Measurements from ENCODE around the gene MGAT5B.
"Not testable (repeated sequence)": the region's sequence is repeated elsewhere in the genome, so short reads cannot be mapped to it uniquely, and the experiment has no call there.

MGAT5B gene

DNA sequence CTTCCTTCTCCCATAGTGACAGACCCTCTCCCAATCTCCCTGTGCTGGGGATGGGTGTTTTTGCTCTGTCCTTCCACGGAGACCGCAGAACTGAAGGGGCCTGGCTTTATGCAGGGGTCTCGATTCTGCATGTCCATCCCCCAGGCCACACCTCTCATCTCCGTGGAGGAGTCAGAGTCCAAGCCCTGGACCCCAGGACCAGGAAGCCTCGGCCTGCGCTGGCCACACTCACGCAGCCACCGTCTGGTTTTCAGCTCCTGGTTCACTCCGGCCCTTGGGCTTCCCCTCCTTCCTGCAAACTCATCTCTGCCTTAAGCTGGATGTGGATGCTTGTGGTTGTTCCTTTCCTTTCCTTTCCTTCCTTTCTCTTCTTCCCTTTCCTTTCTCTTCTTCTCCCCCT, 90.8 kb downstream of the MGAT5B start:
- H3K27me3 Mint-ChIP-seq, result no peaks in the 10 kb centered on the region
- no peaks in the 10 kb centered on the region for H3K36me3 Mint-ChIP-seq (ENCODE audit: low read depth)
- H3K9me3 Mint-ChIP-seq, result no peaks in the 10 kb centered on the region
- no peak for DNase-seq
- no peak overlapping the region for H3K4me3 Mint-ChIP-seq
- no peaks in the 10 kb centered on the region for H3K4me1 Mint-ChIP-seq (ENCODE audit: low read depth)
- H3K27ac Mint-ChIP-seq, result no peak overlapping the region

GRCh38 chr17:76961869-76962268, 93.7 kb downstream of the MGAT5B start:
- H3K9me3 Mint-ChIP-seq, result no peaks in the 10 kb centered on the region
- no peak overlapping the region for H3K4me3 Mint-ChIP-seq
- no peaks in the 10 kb centered on the region for H3K27me3 Mint-ChIP-seq
- no peak overlapping the region for H3K27ac Mint-ChIP-seq
- no peaks in the 10 kb centered on the region for H3K4me1 Mint-ChIP-seq (ENCODE audit: low read depth)
- H3K36me3 Mint-ChIP-seq (ENCODE audit: low read depth), result no peaks in the 10 kb centered on the region
- no peak for DNase-seq

GRCh38 chr17:76962858-76963257, 94.7 kb downstream of the MGAT5B start:
- H3K4me1 Mint-ChIP-seq (ENCODE audit: low read depth), result no peaks in the 10 kb centered on the region
- H3K9me3 Mint-ChIP-seq, result no peaks in the 10 kb centered on the region
- H3K27me3 Mint-ChIP-seq, result peaks cover 4% of the 10 kb centered on the region
- DNase-seq, result no peak
- H3K27ac Mint-ChIP-seq, result no peak overlapping the region
- no peak overlapping the region for H3K4me3 Mint-ChIP-seq
- no peaks in the 10 kb centered on the region for H3K36me3 Mint-ChIP-seq (ENCODE audit: low read depth)

DNA sequence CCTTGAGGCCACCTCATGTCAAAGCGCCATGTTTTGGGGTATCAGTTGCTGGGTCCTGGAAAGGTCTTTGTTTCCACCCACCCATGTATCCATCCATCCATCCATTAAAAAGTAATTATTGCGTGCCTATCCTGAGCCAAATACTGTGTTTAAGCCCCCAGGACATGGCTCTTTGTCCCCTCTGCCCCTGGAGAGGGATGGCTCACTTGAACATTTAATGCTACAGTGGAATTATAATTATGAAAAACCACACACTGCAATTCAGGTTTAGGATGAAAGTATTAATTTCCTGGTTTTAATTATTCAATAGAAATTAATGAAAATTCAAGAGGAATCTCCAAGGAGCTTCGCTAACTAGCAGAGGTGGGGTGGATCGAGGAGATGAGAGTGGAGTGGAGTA, 97.8 kb downstream of the MGAT5B start:
- no peak for DNase-seq
- no peak overlapping the region for H3K4me3 Mint-ChIP-seq
- H3K36me3 Mint-ChIP-seq (ENCODE audit: low read depth), result no peaks in the 10 kb centered on the region
- no peak overlapping the region for H3K27ac Mint-ChIP-seq
- H3K27me3 Mint-ChIP-seq, result peaks cover 30% of the 10 kb centered on the region
- peaks cover 16% of the 10 kb centered on the region for H3K4me1 Mint-ChIP-seq (ENCODE audit: low read depth)
- H3K9me3 Mint-ChIP-seq, result no peaks in the 10 kb centered on the region

DNA sequence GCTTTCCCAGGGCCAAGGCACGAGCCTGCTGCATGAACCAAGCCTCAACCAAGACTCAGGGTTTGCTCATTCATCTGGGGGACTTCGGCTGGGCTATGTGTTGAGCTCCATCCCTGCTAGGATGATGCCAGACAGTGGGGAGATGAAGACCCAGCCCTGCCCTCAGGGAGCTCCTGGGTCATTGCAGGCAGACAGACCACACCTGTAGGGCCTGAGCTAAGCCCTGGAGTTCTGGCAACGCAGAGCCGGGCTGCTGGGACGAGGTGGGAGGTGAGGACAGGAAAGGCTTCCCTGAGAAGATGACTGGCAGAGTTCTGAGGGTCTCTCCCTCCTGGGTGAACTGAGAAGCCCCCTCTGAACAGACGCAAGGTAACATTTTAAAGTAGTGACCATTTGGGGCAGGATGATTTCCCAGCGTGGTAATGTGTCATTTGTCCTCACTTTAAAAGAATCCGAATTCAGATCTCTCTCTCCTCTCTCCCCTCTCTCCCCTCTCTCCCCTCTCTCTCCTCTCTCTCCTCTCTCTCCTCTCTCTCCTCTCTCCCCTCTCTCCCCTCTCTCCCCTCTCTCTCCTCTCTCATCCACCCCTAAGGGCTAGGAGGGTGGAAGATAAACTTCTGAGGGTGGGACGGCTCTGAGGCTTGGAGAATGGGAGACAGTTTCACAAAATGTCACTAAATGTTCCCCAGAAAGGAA, 98.4 kb downstream of the MGAT5B start:
- peaks cover 30% of the 10 kb centered on the region for H3K27me3 Mint-ChIP-seq
- H3K36me3 Mint-ChIP-seq (ENCODE audit: low read depth), result no peaks in the 10 kb centered on the region
- H3K27ac Mint-ChIP-seq, result no peak overlapping the region
- DNase-seq, result no peak
- H3K4me3 Mint-ChIP-seq, result no peak overlapping the region
- peaks cover 16% of the 10 kb centered on the region for H3K4me1 Mint-ChIP-seq (ENCODE audit: low read depth)
- H3K9me3 Mint-ChIP-seq, result no peaks in the 10 kb centered on the region

DNA sequence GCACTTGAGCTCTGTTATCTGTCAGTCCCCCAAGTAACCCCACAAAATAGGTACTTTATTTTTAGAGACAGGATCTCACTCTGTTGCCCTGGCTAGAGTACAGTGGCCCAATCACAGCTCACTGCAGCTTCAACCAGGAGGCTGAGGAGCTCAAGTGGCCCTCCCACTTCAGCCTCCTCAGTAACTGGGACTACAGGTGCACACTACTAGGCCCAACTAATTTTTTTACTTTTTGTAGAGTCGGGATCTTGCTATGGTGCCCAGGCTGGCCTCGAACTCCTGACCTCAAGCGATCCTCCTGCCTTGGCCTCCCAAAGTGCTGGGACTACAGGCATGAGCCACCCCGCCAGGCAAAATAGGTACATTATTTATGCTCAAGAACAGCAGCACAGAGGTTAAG, 99.6 kb downstream of the MGAT5B start:
- no peaks in the 10 kb centered on the region for H3K9me3 Mint-ChIP-seq
- H3K27ac Mint-ChIP-seq, result no peak overlapping the region
- H3K4me3 Mint-ChIP-seq, result no peak overlapping the region
- DNase-seq, result no peak
- H3K36me3 Mint-ChIP-seq (ENCODE audit: low read depth), result no peaks in the 10 kb centered on the region
- H3K4me1 Mint-ChIP-seq (ENCODE audit: low read depth), result peaks cover 16% of the 10 kb centered on the region
- peaks cover 30% of the 10 kb centered on the region for H3K27me3 Mint-ChIP-seq

- Mint-ChIP-seq H3K9me3 (no peaks in the 10 kb centered on the region), H3K4me1 (ENCODE audit: low read depth) (peaks cover 16% of the 10 kb centered on the region), H3K36me3 (ENCODE audit: low read depth) (no peaks in the 10 kb centered on the region), H3K4me3 (peak overlapping the region; percentile 71), H3K27me3 (peaks cover 30% of the 10 kb centered on the region), H3K27ac (no peak overlapping the region)
- peak; percentile 53 for DNase-seq
Measured at GRCh38 chr17:76968707-76969597, 100.7 kb downstream of the MGAT5B start.

GRCh38 chr17:76969598-76970172, 101.5 kb downstream of the MGAT5B start:
- H3K9me3 Mint-ChIP-seq, result no peaks in the 10 kb centered on the region
- peaks cover 16% of the 10 kb centered on the region for H3K4me1 Mint-ChIP-seq (ENCODE audit: low read depth)
- peaks cover 30% of the 10 kb centered on the region for H3K27me3 Mint-ChIP-seq
- no peaks in the 10 kb centered on the region for H3K36me3 Mint-ChIP-seq (ENCODE audit: low read depth)
- no peak overlapping the region for H3K27ac Mint-ChIP-seq
- peak overlapping the region; percentile 71 for H3K4me3 Mint-ChIP-seq
- DNase-seq, result peak; percentile 57

DNA sequence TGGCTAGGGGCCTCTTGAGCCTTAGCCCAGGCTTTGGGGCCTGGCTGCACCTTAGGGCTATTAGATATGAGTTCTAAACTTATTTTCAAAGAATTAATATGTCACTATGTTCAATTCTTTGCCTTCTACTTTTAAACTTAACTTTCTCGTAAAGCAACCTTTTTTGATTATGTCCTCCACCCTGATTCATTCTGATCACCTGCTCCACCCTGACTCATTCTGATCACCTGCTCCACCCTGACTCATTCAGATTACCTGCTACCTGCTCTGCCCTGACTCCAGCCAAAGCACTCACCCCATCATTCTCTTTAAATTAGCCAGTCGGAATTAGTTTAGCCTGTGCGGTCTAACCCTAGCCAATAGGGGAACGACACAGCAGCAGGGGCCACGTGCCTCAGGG, 102.0 kb downstream of the MGAT5B start:
- not testable (repeated sequence) for H3K9me3 Mint-ChIP-seq; DNase-seq; H3K27ac Mint-ChIP-seq; H3K36me3 Mint-ChIP-seq (ENCODE audit: low read depth); H3K4me3 Mint-ChIP-seq
- peaks cover 30% of the 10 kb centered on the region for H3K27me3 Mint-ChIP-seq
- peaks cover 16% of the 10 kb centered on the region for H3K4me1 Mint-ChIP-seq (ENCODE audit: low read depth)

DNA sequence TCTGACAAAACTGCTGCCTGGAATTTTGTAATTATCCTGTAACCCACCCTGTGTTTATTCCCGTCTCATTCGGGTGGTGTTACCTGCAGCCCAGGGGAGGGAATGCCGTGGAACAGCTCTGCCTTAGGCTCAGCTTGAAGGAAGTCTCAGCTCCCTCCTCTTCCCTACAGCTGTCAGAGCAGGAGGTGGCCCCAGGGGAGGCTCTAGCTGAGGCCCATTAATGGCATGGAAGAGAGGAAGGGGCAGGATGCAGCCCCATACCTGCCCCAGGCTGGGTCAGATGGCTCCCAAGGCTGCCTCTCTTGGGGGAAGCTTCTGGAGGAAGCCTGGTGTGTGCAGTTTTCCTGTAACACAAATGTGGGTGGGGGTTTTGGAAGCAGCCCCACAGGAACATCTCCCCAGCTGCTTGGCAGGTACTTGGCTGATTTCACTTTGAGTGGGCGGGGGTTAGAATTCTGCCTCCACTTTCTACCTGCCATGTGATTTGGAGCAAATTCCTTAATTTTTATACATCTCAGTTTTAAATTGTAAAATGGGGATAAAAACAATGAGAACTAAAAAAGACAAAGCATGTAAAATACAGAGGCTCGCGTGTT, 103.9 kb downstream of the MGAT5B start:
- no peaks in the 10 kb centered on the region for H3K9me3 Mint-ChIP-seq
- H3K36me3 Mint-ChIP-seq (ENCODE audit: low read depth), result no peaks in the 10 kb centered on the region
- DNase-seq, result no peak
- peaks cover 16% of the 10 kb centered on the region for H3K4me1 Mint-ChIP-seq (ENCODE audit: low read depth)
- no peak overlapping the region for H3K4me3 Mint-ChIP-seq
- H3K27ac Mint-ChIP-seq, result no peak overlapping the region
- H3K27me3 Mint-ChIP-seq, result peaks cover 30% of the 10 kb centered on the region

GRCh38 chr17:76973040-76973439, 104.8 kb downstream of the MGAT5B start:
- H3K27ac Mint-ChIP-seq, result no peak overlapping the region
- DNase-seq, result no peak

DNA sequence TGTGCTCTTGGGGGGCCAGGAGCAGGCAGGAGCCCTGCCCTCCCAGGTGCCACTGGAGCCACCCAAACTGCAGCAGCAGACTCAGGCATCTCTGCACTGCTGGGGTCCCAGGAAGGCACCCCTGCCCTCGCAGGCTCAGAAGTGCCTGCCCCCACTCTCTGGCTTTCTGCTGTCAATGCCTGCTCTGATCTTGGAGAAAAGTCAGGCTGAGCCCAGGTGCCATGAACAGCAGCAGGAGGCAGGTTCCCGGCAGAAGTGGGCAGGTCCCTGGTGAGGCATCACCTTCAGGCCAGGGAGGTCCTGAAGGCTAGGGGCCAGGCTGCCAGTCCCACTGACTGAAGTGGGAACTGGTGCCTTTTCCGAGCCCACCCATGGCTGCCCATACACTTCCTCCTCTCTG, 106.5 kb downstream of the MGAT5B start:
- DNase-seq, result no peak
- H3K4me3 Mint-ChIP-seq, result no peak overlapping the region
- H3K4me1 Mint-ChIP-seq (ENCODE audit: low read depth), result peaks cover 2% of the 10 kb centered on the region
- H3K9me3 Mint-ChIP-seq, result peaks cover 9% of the 10 kb centered on the region
- H3K27ac Mint-ChIP-seq, result no peak overlapping the region
- no peaks in the 10 kb centered on the region for H3K36me3 Mint-ChIP-seq (ENCODE audit: low read depth)
- H3K27me3 Mint-ChIP-seq, result peaks cover 8% of the 10 kb centered on the region

More at GRCh38 chr17:76973040-76973439, 104.8 kb downstream of the MGAT5B start:
- peaks cover 24% of the 10 kb centered on the region for H3K27me3 Mint-ChIP-seq
- peaks cover under 1% of the 10 kb centered on the region for H3K9me3 Mint-ChIP-seq
- H3K4me1 Mint-ChIP-seq (ENCODE audit: low read depth), result peaks cover 16% of the 10 kb centered on the region
- H3K4me3 Mint-ChIP-seq, result no peak overlapping the region
- no peaks in the 10 kb centered on the region for H3K36me3 Mint-ChIP-seq (ENCODE audit: low read depth)

DNA sequence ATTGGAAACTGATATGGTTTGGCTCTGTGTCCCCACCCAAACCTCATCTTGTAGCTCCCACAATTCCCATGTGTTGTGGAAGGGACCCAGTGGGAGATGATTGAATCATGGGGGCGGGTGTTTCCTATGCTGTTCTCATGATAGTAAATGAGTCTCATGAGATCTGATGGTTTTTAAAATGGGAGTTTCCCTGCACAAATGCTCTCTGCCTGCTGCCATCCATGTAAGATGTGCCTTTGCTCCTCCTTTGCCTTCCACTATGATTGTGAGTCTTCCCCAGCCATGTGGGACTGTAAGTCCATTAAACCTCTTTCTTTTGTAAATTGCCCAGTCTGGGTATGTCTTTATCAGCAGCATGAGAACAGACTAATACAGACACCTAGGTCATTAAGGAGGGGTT, 109.8 kb downstream of the MGAT5B start:
- H3K36me3 Mint-ChIP-seq (ENCODE audit: low read depth); DNase-seq; H3K27me3 Mint-ChIP-seq; H3K4me3 Mint-ChIP-seq; H3K9me3 Mint-ChIP-seq; H3K27ac Mint-ChIP-seq: not testable (repeated sequence)
- peaks cover 13% of the 10 kb centered on the region for H3K4me1 Mint-ChIP-seq (ENCODE audit: low read depth)

GRCh38 chr17:76981545-76982295, 113.5 kb downstream of the MGAT5B start:
- H3K27ac Mint-ChIP-seq, result no peak overlapping the region
- H3K4me3 Mint-ChIP-seq, result no peak overlapping the region

More at GRCh38 chr17:76981545-76982295, 113.5 kb downstream of the MGAT5B start:
- Mint-ChIP-seq H3K27me3 (no peaks in the 10 kb centered on the region), H3K36me3 (ENCODE audit: low read depth) (no peaks in the 10 kb centered on the region), H3K4me1 (ENCODE audit: low read depth) (peaks cover 18% of the 10 kb centered on the region), H3K9me3 (peaks cover 9% of the 10 kb centered on the region)
- no peak for DNase-seq
